Measurements from ENCODE around the gene DZIP1L.

The DZIP1L gene

GRCh38 chr3:138043266-138044029 is 72.0 kb downstream of the DZIP1L start:
- ChIA-PET POLR2A (ENCODE audit: low non-redundant PET) (no interaction called here), CTCF (interaction anchor here (0.6 kb wide), 1 partner anchor 75 kb away, joined by 3 read pairs; no protein-coding TSS in a partner anchor)
- TF ChIP-seq CTCF (conservative IDR thresholded peaks at IDR 0.05; ENCODE audit: low read depth), result no peak
- DNase-seq (ENCODE audit: low spot score), result peak; percentile 55
- H3K27ac ChIP-seq, result no peak overlapping the region

- no peak for TF ChIP-seq CTCF (conservative IDR thresholded peaks at IDR 0.05; ENCODE audit: low read depth)
- CTCF ChIA-PET, result interaction anchor here (0.5 kb wide), 1 partner anchor 73 kb away, joined by 3 read pairs; the partner anchor contains the start of gene DZIP1L
- DNase-seq (ENCODE audit: low spot score), result peak; percentile 16
- POLR2A ChIA-PET (ENCODE audit: low non-redundant PET), result no interaction called here
- no peak overlapping the region for H3K27ac ChIP-seq
These were observed 73.4 kb downstream of the DZIP1L start for GRCh38 chr3:138042043-138042442.

GRCh38 chr3:138038725-138039462 is 76.5 kb downstream of the DZIP1L start:
- CTCF ChIA-PET, result interaction anchor here (0.6 to 1.3 kb wide), 2 partner anchors 8 to 14 kb away, joined by 3 to 4 read pairs; no protein-coding TSS in a partner anchor
- POLR2A ChIA-PET (ENCODE audit: low non-redundant PET), result no interaction called here
- TF ChIP-seq CTCF (conservative IDR thresholded peaks at IDR 0.05; ENCODE audit: low read depth), result no peak
- H3K27ac ChIP-seq, result no peak overlapping the region
- no peak for DNase-seq (ENCODE audit: low spot score)

GRCh38 chr3:138036572-138036971 is 78.8 kb downstream of the DZIP1L start:
- TF ChIP-seq CTCF (conservative IDR thresholded peaks at IDR 0.05; ENCODE audit: low read depth), result no peak
- H3K27ac ChIP-seq, result no peak overlapping the region
- ChIA-PET CTCF (interaction anchor here (1.8 kb wide), 1 partner anchor 16 kb away, joined by 6 read pairs; no protein-coding TSS in a partner anchor), POLR2A (ENCODE audit: low non-redundant PET) (no interaction called here)
- no peak for DNase-seq (ENCODE audit: low spot score)

GRCh38 chr3:138034918-138035317 is 80.5 kb downstream of the DZIP1L start:
- ChIA-PET POLR2A (ENCODE audit: low non-redundant PET) (no interaction called here), CTCF (no interaction called here)
- no peak for TF ChIP-seq CTCF (conservative IDR thresholded peaks at IDR 0.05; ENCODE audit: low read depth)
- no peak overlapping the region for H3K27ac ChIP-seq
- DNase-seq (ENCODE audit: low spot score), result no peak

- no peak for TF ChIP-seq CTCF (conservative IDR thresholded peaks at IDR 0.05; ENCODE audit: low read depth)
- CTCF ChIA-PET, result interaction anchor here (0.5 to 1.4 kb wide), 2 partner anchors 19 to 35 kb away, joined by 5 to 8 read pairs; no protein-coding TSS in a partner anchor
- POLR2A ChIA-PET (ENCODE audit: low non-redundant PET), result no interaction called here
- no peak overlapping the region for H3K27ac ChIP-seq
- no peak for DNase-seq (ENCODE audit: low spot score)
These were observed 82.2 kb downstream of the DZIP1L start for GRCh38 chr3:138033202-138033691.

All from RWPE1 (cell line).